ENCODE results near the gene SLC15A3. TPM values are rescaled to one million over a fixed set of nuclear protein-coding genes. Genes with fewer than 3 reads are reported as not detected.
A peak's percentile ranks its signal among the peaks of the same experiment; 100 is the strongest.
"Not testable (repeated sequence)": the region's sequence is repeated elsewhere in the genome, so short reads cannot be mapped to it uniquely, and the experiment has no call there.

The SLC15A3 gene
- total RNA-seq, 1 donor from 2014 or later: 9.0 TPM

GRCh38 chr11:60912851-60913528 lies 39.0 kb downstream of the SLC15A3 start:
- DNase-seq: peak; percentile 60

GRCh38 chr11:60912223-60912850 lies 39.6 kb downstream of the SLC15A3 start:
- no peak for DNase-seq

- DNase-seq: peak; percentile 40
Observed at GRCh38 chr11:60910711-60911380, 41.1 kb downstream of the SLC15A3 start.

GRCh38 chr11:60910281-60910687 lies 41.7 kb downstream of the SLC15A3 start:
- DNase-seq: no peak

GRCh38 chr11:60909680-60910280 lies 42.2 kb downstream of the SLC15A3 start:
- DNase-seq: not testable (repeated sequence)

GRCh38 chr11:60908803-60909202 lies 43.2 kb downstream of the SLC15A3 start:
- DNase-seq: no peak

- DNase-seq: peak; percentile 97
Observed at GRCh38 chr11:60906132-60906972, 45.6 kb downstream of the SLC15A3 start, which contains the start of gene PRPF19. PRPF19 (minus strand) TSS chr11:60906585; CDS start chr11:60906382, 203 bp downstream.

GRCh38 chr11:60905551-60906113 lies 46.3 kb downstream of the SLC15A3 start:
- DNase-seq: peak; percentile 61

GRCh38 chr11:60905047-60905446 lies 46.9 kb downstream of the SLC15A3 start:
- DNase-seq: no peak

GRCh38 chr11:60902625-60903024 lies 49.4 kb downstream of the SLC15A3 start:
- no peak for DNase-seq

- no peak for DNase-seq
Observed at GRCh38 chr11:60900673-60901404, 51.1 kb downstream of the SLC15A3 start.

- DNase-seq: no peak
Observed at GRCh38 chr11:60899977-60900376, 52.0 kb downstream of the SLC15A3 start.

GRCh38 chr11:60899046-60899936 lies 52.7 kb downstream of the SLC15A3 start:
- DNase-seq: peak; percentile 89

GRCh38 chr11:60897496-60897895 lies 54.5 kb downstream of the SLC15A3 start:
- DNase-seq: no peak

GRCh38 chr11:60895687-60896086 lies 56.3 kb downstream of the SLC15A3 start:
- DNase-seq: no peak

- DNase-seq: peak; percentile 69
Observed at GRCh38 chr11:60891103-60891741, 60.8 kb downstream of the SLC15A3 start.

GRCh38 chr11:60890696-60891095 lies 61.3 kb downstream of the SLC15A3 start:
- no peak for DNase-seq

GRCh38 chr11:60889869-60890311 lies 62.1 kb downstream of the SLC15A3 start:
- DNase-seq: no peak

- DNase-seq: peak; percentile 85
Observed at GRCh38 chr11:60887556-60887955, 64.4 kb downstream of the SLC15A3 start.
